Stimulated activated CD8-positive, alpha-beta memory T cell treated with anti-CD3 and anti-CD28 coated beads, Interleukin-4, amount 100 ng/mL, for 1 hour (primary cell): ENCODE data around the gene FYB1.

Experiments
- DNase-seq, 2 donors: peaks; one replicate each; pipeline ENCODE4 v3.0.0-alpha.2; 2020; ENCODE audit warnings: low read depth in 2 of 2, low spot score in 1 of 2

The FYB1 gene

GRCh38 chr5:39161578-39161977 lies 57.8 kb downstream of the FYB1 start:
- DNase-seq = no peak

GRCh38 chr5:39160576-39161213 lies 58.7 kb downstream of the FYB1 start:
- no peak for DNase-seq

DNA sequence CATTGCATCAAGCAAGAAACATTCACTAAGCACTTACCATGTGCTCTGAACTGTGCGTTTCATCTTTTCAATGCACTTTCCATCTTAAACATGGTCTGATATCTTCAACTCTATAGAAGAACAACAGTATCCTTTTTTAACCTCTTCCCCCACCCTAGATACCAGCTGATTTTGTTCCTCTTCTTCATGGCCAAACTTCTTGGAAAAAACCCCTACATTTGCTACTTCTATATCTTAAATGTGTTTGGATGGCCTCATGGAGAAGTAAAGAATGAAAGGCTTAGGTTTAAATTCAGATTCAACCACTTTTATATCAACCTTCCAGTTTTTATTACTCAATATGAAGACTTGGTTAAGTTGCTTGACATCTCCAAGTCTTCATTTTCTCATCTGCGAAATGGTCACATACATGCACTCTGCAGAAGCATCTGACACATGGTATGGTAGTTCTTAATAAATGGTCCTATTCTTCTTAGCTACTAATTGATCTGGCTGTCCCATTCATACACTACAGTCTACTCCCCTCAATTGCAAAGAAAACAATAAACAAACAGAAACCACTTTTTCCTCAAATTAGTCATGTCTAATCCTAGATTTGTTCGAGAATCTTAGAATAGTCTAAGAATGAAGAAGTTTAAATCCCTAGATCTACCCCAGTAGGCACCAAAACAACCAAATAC lies 59.4 kb downstream of the FYB1 start:
- DNase-seq = no peak

GRCh38 chr5:39158786-39159185 lies 60.6 kb downstream of the FYB1 start:
- no peak for DNase-seq

DNA sequence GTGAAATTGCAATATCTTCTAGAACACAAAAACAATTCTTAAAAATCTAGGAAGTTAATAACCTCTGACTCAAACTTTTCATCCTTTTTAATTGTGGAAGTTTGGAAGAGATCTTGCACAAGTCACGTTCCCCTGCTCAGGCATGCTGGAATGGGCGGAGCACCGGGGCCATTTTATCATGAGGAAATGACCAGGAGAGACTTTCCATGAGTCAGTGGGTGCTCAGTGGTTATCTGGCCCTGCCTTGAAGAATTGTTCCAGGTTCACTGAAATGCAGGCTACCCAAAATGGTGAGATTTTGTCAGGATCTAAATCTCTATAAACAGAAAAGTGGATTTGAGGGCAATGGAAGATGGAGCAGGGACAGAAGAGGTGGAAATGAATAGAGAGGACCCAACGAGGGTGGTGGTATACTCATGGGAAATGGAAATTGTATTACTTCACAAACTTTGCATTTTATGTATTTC lies 61.2 kb downstream of the FYB1 start:
- no peak for DNase-seq

DNA sequence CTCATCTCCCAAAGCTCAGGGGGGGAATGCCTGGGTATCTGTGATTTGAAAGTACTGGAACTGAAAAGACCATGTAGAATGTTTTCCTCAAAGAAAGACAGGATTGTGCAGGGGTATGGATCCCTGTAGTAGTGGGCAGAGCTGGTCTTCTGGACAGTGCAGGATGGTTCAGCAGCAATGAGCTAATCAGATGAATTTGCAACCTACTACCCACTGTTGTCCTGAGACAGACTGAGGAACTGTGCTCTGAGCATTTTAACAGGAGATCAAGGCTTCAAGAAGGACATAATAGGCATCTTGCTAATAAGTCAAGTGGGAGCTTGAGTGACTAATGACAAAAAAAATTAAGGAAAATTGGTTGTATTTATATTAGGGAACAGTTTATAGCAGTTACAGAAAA lies 61.7 kb downstream of the FYB1 start:
- DNase-seq = no peak

- no peak for DNase-seq
Measured at GRCh38 chr5:39156082-39156481, 63.3 kb downstream of the FYB1 start.

- DNase-seq = no peak
Measured at GRCh38 chr5:39151745-39152144, 67.6 kb downstream of the FYB1 start.

GRCh38 chr5:39149966-39150365 lies 69.4 kb downstream of the FYB1 start:
- no peak for DNase-seq

DNA sequence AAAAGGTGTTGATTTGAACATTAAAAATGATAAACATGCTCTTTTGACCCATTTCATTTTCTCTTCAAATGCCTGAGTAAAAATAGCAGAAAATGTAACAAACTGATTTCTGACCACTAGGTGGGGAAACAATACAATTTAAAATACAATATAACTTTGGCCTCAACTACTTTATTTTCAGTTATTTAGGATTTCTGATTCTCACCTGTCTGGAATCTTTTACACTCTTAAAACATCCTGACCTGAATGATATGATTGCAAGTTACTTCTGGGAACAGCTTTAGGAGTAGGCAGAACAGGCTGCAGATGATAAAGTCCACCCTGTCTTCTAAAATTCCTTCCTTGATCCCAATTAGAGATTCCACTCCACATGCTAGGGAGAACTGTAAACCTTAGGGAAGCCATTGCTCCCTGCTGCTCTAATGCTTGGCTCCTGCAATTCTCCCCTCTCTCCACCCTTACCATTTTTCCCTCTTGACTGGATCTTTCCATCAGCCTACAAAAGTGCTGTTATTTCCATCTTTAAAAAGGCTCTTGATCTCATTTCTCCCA lies 70.3 kb downstream of the FYB1 start:
- DNase-seq = no peak

GRCh38 chr5:39146831-39147540 lies 72.4 kb downstream of the FYB1 start:
- no peak for DNase-seq

DNA sequence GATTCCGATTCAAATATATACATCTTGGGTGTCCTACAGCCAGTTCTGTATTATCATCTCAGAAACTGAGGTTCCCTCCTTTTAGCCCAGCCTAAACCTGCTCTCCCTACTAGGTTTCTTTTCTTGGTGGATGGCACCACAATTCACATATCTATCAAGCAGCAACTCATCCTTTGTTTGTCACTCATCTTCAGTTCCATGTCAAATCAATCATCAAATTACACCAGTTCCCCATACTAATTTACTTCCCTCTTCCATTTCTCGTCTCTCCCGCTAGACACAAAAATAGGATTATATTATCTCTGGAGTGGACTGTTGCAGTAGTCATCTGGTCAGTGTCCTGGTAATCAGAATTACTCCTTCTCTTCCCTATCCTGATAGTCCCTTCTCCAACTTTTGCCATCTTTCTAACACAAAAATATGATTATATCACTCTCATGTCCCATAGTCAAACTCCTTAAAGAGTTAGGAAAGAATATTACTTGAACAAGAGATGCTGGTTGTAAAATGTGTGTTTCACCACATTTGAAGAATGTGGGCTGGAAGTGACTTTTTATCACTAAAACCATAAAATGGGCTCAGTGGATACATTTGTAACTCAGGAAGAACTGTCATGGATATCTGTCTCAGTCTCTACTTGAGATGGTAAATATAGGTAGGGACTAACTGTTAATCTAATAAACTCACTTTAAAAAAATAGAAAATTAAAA lies 76.1 kb downstream of the FYB1 start:
- no peak for DNase-seq

DNA sequence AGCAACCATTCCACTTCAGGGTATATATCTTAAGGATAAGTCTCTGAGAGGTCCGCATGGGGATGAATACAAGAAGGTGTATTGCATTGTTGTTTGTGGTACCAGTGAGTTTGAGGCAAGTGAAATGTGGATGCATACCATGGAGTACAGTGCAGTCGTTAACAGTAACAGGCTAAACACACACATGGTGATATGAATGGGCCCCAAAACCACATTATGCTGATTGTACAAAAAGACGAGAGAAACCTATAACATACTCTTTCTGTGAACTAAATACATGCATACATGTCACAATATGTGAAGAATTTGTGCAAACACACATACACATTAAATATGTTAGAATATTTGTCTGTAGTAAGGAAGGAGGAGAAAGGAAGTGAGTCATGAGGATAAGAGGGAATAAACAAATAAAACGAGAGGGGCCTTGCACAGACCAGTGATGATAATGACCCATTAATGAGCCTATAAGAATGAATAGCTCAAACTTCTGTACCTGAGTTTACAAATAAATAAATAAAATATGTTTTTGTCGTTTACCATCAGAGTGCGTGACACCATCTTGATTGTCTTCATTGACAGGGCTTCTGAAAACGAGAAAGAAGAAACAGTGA lies 78.7 kb downstream of the FYB1 start:
- DNase-seq = no peak

GRCh38 chr5:39138892-39139291 lies 80.5 kb downstream of the FYB1 start:
- no peak for DNase-seq

- no peak for DNase-seq
Measured at GRCh38 chr5:39137819-39138451, 81.4 kb downstream of the FYB1 start.

DNA sequence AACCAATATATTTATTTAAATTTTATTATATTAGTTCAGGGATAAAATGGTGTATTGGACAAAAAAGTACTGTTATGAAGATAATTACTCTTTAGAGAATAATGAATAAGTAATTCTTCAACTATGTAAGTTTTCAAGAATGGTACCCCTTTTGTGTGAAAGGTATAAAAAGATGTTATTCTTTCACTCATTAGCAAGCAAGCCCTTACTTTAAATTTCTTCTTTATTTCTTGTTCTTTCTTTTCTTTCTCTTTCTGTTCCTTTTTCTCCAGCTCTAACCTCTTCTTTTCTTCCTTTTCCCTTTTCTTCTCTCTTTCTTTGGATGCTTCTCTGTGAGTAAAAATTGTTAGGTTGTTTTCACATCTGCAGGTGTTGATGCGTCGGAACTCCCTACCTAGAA lies 82.0 kb downstream of the FYB1 start:
- DNase-seq = no peak

DNA sequence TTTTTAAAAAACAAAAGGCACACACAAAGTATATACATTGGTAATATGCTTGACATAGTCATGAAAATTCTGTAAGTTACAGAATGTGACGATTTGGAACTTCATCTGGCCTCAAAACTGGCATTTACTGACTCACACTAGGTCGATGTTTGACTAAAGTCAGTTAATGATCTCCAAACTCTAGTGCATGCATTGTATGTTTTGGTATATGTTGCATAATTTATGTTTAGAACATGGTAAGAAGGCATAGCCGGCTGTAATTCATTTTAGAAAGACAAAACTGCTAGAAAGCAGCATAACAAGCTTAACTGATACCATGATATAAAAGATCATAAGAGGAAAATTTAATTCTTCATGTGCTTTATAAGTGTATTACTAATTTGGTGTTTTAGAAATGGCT lies 86.6 kb downstream of the FYB1 start:
- no peak for DNase-seq

DNA sequence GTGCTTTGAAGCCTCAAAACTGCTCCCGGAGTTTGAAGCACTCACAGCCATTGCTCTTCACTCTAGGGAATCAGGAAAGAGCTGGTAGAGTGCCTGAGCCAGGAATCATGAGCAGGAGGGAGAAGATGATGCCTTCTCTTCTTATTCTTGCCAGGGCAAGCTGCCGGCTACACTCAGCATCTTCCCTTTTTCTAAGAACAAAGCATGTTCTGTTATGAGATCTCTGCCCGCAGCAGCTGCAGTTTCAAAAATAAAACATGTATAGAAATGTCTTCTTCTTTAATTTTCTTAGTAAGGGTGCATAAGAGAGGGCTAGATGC lies 87.3 kb downstream of the FYB1 start:
- no peak for DNase-seq

DNA sequence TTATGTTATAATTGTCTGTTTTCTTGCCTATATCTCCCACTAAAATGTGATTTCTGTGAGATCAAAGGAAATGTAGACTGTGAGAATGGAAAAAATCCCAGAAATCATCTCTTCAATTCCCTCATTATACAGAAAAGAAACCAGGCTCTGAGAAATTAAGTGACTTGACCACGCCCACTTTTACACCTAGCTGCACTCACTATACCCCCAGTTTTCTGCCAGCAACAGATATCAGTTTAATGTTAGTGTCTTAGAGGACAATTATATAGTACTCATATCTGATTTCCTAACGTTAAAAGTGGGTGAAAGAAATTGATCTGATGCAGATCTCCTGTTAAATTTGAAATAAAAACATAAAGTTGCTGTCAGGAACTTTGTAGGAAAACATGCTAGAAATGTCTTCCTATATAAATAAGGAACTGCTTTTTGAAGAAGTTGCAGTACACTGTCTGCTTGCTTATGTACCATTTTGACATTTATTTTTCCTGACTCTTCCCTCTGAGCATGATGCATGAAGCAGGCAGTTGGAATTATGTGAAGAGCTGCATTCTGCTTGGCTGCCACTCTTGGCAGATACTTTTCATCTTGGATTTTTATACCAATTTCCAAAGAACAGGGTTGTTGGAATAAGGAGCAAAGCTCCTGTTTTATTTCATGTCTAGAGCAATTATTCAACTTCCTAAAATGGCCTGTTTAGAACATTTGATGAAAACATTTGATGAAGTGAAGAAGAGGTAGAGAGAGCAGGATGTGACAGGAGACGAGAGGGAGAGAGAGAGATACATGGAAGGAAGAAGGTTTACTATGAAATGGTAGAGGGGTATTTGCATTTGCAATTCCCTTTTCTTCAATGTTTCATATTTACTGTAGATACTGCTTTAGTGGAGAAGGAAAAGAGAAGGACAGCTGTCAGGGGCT lies 87.9 kb downstream of the FYB1 start:
- DNase-seq = no peak

- no peak for DNase-seq
Measured at GRCh38 chr5:39130716-39131115, 88.6 kb downstream of the FYB1 start.
